Activated CD8-positive, alpha-beta memory T cell treated with anti-CD3 and anti-CD28 coated beads, Interleukin-2, amount 10 ng/mL, durations not matched to agents 7 days and 5 days (primary cell): Measurements from ENCODE around the gene HIPK1. TPM values are rescaled to one million over a fixed set of nuclear protein-coding genes. Genes with fewer than 3 reads are reported as not detected.

Experiments
- ATAC-seq: fragments of 150-1000 bp; cut with Tn5 transposase; one replicate; pipeline ENCODE4 v1.10.0; 2021; ENCODE audit warnings: moderate library complexity
- CTCF ChIA-PET: fragments of 350-600 bp; sonication (Branson Sonifier 250); formaldehyde crosslinking; loops from one replicate; lab custom pipeline; 2021; ENCODE audit warnings: antibody characterized with exemption; lab: Charles Lee
- DNase-seq: peaks from one replicate; pipeline ENCODE4 v3.0.0-alpha.2; 2020
- H3K27ac Mint-ChIP-seq: one replicate; pipeline ENCODE4 v1.8.0; 2021; ENCODE audit warnings: mild to moderate bottlenecking, mixed read lengths
- H3K27me3 Mint-ChIP-seq: one replicate; pipeline ENCODE4 v1.8.0; 2021; ENCODE audit warnings: mixed read lengths
- H3K36me3 Mint-ChIP-seq: one replicate; pipeline ENCODE4 v1.8.0; 2021; ENCODE audit warnings: mild to moderate bottlenecking, mixed read lengths
- H3K4me1 Mint-ChIP-seq: one replicate; pipeline ENCODE4 v1.8.0; 2021; ENCODE audit warnings: mixed read lengths
- H3K4me3 Mint-ChIP-seq: one replicate; pipeline ENCODE4 v1.8.0; 2021; ENCODE audit warnings: mild to moderate bottlenecking, moderate library complexity, mixed read lengths
- H3K9me3 Mint-ChIP-seq: one replicate; pipeline ENCODE4 v1.8.0; 2022; ENCODE audit warnings: low read depth, mixed read lengths
- total RNA-seq, 2 experiments: library from RNA; stranded (reverse); gene quantifications; one replicate each; pipeline ENCODE4 v1.2.3, GENCODE V29; 2021

The HIPK1 gene
- total RNA-seq, 2 experiments from 2014 or later = 90.4 to 97.9 TPM

DNA sequence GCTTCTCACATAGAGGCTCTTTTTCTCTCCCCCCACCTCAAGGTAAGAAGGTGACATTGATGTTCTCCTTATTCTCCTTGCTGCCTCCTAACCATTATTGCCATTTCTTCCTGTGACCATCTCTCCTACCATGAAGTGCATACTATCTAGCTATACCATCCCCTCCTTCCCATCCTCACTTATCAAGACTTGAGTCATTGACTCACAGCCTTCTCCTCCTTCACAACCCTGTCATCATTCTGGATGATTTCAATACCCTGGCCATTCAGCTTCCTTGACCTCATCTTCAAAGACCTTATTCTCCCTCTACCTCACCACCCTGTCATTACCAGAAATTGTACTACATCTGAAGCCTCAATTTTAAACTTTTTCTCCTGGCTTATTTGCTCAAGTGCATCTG lies 10.9 kb upstream of the HIPK1 start:
- H3K36me3 Mint-ChIP-seq = peaks cover 12% of the 10 kb centered on the region
- H3K27me3 Mint-ChIP-seq = peaks cover 2% of the 10 kb centered on the region
- H3K4me3 Mint-ChIP-seq = no peak overlapping the region
- peaks cover 4% of the 10 kb centered on the region for H3K4me1 Mint-ChIP-seq
- no peak for DNase-seq
- no peaks in the 10 kb centered on the region for H3K9me3 Mint-ChIP-seq
- no peak overlapping the region for H3K27ac Mint-ChIP-seq
- ATAC-seq = no peak
- CTCF ChIA-PET = interaction anchor here (1.4 kb wide), 1 partner anchor 11 kb away, joined by 3 read pairs; the partner anchor contains the start of gene HIPK1

DNA sequence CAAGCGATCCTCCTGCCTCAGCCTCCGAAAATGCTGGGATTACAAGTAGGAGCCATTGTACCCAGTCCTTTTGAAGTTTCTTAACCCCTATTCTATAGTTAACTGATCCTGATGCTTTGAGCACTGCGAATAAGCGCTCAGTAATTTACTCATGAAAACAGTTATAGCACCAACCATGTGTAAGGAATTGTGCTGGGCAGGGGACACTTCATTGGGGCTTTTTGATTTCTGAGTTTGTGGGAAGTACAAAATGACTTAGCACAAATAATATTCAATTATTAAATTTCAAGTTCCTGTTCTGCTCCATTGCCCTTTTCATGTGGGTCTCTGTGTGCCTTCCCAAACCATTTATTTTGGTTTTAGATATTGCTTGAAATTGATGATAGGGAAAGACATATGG lies 6.2 kb upstream of the HIPK1 start:
- CTCF ChIA-PET = no interaction called here

DNA sequence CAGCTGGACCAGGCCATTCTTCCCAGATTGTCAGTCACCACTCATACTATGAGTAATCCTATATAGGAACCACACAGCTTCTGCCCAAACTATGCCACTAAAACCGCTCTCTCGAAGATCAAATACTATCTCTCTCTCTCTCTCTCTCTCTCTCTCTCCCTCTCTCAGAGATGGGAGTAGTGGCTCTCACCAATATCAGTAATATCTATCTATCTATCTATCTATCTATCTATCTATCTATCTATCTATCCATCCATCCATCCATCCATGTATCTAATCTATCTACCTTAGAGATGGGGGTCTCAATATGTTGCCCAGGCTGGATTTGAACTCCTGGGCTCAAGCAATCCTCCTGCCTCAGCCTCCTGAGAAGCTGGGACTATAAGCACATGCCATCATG lies 4.7 kb upstream of the HIPK1 start:
- no peak for DNase-seq
- no peak overlapping the region for H3K27ac Mint-ChIP-seq
- no peak for ATAC-seq
- no peaks in the 10 kb centered on the region for H3K9me3 Mint-ChIP-seq
- peaks cover 7% of the 10 kb centered on the region for H3K27me3 Mint-ChIP-seq
- no peak overlapping the region for H3K4me3 Mint-ChIP-seq
- peaks cover 16% of the 10 kb centered on the region for H3K4me1 Mint-ChIP-seq
- CTCF ChIA-PET = interaction anchor here (1.0 kb wide), 1 partner anchor 89 kb away, joined by 4 read pairs; no protein-coding TSS in a partner anchor
- H3K36me3 Mint-ChIP-seq = no peaks in the 10 kb centered on the region

More for the DNA sequence above, 6.2 kb upstream of the HIPK1 start:
- Mint-ChIP-seq H3K4me1 (peaks cover 9% of the 10 kb centered on the region), H3K9me3 (no peaks in the 10 kb centered on the region), H3K27me3 (peaks cover 7% of the 10 kb centered on the region), H3K4me3 (no peak overlapping the region), H3K36me3 (no peaks in the 10 kb centered on the region), H3K27ac (no peak overlapping the region)
- DNase-seq (no peak), ATAC-seq (no peak)

DNA sequence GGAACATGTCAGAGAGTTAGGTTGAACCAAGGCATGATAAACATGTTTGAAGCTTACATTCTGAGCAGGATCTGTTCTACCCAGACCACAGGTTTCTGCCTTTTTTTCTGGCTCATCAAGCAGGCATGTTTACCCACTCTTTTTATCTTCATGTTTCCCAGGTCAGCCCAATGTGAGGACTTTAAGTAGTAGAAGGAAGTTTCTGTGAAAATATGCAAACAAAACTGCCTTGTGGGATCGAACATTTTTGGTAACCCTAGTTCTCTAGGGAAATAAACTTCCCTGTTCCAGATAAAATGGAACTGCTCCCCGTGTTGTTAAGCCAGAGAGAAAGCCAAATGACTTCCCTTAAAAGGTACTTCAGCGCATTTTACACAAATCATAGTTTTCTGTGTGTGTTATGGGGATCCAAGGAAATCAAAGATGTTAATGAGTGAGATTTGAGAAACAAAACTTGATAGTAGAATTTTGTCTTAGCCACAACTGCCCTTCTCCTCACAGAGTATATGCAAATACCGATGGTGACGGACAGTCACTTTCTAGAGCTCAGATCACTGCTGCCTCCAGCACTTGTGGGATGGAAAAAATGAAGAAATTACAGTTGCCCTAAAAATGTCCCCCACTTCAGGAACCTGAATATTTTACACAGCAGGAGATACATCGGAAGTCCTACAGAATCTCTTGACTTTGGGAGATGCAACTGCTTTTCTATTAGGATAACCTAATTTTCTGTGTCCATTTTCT lies 765 bp upstream of the HIPK1 start:
- CTCF ChIA-PET = interaction anchor here (0.8 to 4.9 kb wide), 16 partner anchors 8 to 169 kb away, joined by 3 to 60 read pairs (median 5); partner anchors contain the start of genes AP4B1, DCLRE1B, PHTF1 and RSBN1
- H3K4me1 Mint-ChIP-seq = peaks cover 35% of the 10 kb centered on the region
- H3K4me3 Mint-ChIP-seq = peak overlapping the region; percentile 86
- H3K27me3 Mint-ChIP-seq = peaks cover 4% of the 10 kb centered on the region
- no peaks in the 10 kb centered on the region for H3K9me3 Mint-ChIP-seq
- peak overlapping the region; percentile 100 for H3K27ac Mint-ChIP-seq
- DNase-seq = no peak
- H3K36me3 Mint-ChIP-seq = peaks cover 7% of the 10 kb centered on the region
- ATAC-seq = no peak

DNA sequence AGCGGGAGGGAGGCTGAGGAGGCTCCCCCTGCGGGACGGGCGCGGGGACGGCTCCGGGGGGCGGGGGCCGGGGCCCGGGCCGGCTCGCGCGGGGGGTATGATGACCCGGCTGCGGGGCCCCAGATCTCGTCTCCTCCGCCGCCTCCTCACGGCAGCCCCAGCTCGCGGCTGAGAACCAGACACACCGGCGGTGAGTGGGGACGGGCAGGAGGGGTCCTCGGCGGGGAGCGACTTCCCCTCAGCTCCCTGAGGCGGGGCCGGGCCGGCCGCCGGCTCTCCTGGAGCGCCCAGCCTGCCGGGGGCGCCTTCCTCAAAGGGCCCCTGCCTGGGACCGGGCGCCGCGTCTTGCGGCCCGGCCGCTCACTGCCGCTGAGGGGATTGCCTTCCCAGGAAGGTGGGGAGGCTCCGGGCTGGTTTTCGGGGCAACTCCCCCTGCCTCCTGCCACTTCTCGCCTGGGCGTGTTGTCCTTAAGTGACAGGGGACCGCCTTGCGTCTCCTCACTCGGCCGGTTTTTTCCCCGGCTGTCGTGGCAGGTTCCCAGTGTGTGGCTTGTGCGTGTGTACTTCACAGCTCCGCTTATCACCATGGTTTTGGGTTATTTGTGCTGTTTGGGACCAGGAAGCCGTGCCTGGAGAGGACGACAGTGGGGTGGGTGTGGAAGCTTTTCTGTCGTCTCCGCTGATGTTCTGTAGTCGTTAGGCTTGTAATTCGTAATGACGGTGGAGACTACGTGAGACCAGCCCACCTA lies 800 bp downstream of the HIPK1 start:
- DNase-seq = peak; percentile 73
- Mint-ChIP-seq H3K27me3 (no peaks in the 10 kb centered on the region), H3K9me3 (no peaks in the 10 kb centered on the region), H3K27ac (peak overlapping the region; percentile 94), H3K4me1 (peaks cover 45% of the 10 kb centered on the region), H3K36me3 (peaks cover 17% of the 10 kb centered on the region), H3K4me3 (peak overlapping the region; percentile 86)
- CTCF ChIA-PET = interaction anchor here (0.8 to 4.9 kb wide), 21 partner anchors 10 to 417 kb away, joined by 3 to 60 read pairs (median 5); partner anchors contain the start of genes AP4B1, DCLRE1B, PHTF1 and RSBN1
- ATAC-seq = peak; percentile 29

DNA sequence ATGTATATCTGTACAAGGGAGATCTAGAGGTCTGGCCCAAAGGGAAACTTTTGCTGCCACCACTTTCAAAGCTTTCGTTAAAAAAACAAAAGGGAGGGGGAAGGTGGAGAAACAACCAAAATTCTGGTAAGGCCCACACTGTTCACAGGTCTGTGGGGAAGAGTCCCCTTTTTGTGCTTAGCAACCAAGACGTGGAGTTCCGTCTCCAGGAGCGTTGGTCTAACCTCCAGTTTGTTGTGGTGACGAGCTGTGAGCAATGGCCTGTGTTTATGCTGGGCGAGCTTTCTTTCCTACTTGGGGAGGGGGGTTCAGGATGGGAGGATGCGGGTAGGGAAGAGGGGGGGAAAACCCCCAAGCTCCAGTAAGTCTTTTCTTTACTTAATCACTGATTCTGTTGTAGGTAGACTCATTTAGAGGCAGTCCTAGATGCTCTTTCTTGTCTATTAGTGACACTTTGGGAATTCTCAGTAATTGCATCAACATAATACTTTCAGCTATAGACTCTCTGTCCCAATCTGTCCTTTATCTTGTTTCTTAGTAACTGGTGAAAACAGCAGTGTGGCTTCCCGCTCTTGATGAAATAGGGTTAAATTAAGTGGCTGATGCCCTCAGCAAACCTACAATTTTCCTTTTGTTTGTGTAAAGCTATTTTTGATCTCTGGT lies 1.5 kb downstream of the HIPK1 start:
- peak overlapping the region; percentile 86 for H3K4me3 Mint-ChIP-seq
- CTCF ChIA-PET = interaction anchor here (0.8 to 4.9 kb wide), 16 partner anchors 10 to 416 kb away, joined by 3 to 60 read pairs (median 6); partner anchors contain the start of genes AP4B1, DCLRE1B and RSBN1
- H3K36me3 Mint-ChIP-seq = peaks cover 24% of the 10 kb centered on the region
- ATAC-seq = peak; percentile 37
- no peaks in the 10 kb centered on the region for H3K27me3 Mint-ChIP-seq
- peak overlapping the region; percentile 94 for H3K27ac Mint-ChIP-seq
- peak; percentile 83 for DNase-seq
- no peaks in the 10 kb centered on the region for H3K9me3 Mint-ChIP-seq
- H3K4me1 Mint-ChIP-seq = peaks cover 51% of the 10 kb centered on the region

DNA sequence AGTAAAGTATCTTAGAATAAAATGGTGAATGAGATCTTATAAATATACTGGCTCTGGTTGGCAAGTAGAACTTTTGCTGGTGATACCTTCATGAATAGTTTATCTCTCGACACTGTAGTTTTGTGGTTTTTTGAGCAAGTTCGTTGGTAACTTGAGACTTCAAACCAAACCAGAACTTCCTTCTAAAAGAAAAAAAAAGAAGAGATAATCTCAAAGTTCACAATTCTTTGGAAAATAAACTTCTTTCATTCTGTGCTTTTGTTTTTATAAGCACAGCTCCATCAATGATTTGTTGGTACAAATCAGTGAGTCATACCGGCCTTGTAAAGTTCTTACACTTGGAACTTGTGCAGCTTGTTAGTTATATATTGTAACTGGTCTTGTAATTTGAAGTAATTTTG lies 2.3 kb downstream of the HIPK1 start:
- peaks cover 25% of the 10 kb centered on the region for H3K36me3 Mint-ChIP-seq
- CTCF ChIA-PET = interaction anchor here (0.8 to 4.9 kb wide), 13 partner anchors 9 to 351 kb away, joined by 3 to 60 read pairs (median 8); partner anchors contain the start of genes AP4B1 and DCLRE1B
- ATAC-seq (no peak), DNase-seq (no peak)
- H3K27me3 Mint-ChIP-seq = no peaks in the 10 kb centered on the region
- H3K4me3 Mint-ChIP-seq = peak overlapping the region; percentile 86
- peak overlapping the region; percentile 94 for H3K27ac Mint-ChIP-seq
- no peaks in the 10 kb centered on the region for H3K9me3 Mint-ChIP-seq
- peaks cover 59% of the 10 kb centered on the region for H3K4me1 Mint-ChIP-seq

DNA sequence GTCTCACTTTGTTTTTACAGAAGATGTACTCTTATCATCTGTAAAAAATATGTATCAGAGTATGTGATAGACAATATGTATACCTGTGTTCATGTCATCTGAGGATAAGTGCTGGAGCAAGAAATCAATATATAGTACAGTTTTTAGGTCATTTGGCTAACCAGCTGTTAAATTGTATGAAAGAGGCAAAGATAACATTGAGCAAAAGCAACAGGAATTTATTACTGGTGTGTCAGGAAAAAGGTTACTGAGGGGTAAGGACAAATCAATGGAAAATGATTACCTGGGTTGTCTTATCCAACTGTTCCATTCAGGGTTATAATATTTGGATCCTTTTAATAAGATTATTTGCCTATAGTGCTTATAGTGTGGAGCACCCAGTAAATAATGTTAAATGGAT lies 4.9 kb downstream of the HIPK1 start:
- peak overlapping the region; percentile 86 for H3K4me3 Mint-ChIP-seq
- H3K36me3 Mint-ChIP-seq = peaks cover 34% of the 10 kb centered on the region
- H3K4me1 Mint-ChIP-seq = peaks cover 69% of the 10 kb centered on the region
- peak overlapping the region; percentile 78 for H3K27ac Mint-ChIP-seq
- CTCF ChIA-PET = interaction anchor here (0.9 to 1.6 kb wide), 5 partner anchors 11 to 31 kb away, joined by 3 to 5 read pairs (median 3); no protein-coding TSS in a partner anchor
- no peak for DNase-seq
- H3K27me3 Mint-ChIP-seq = no peaks in the 10 kb centered on the region
- no peaks in the 10 kb centered on the region for H3K9me3 Mint-ChIP-seq
- ATAC-seq = no peak

DNA sequence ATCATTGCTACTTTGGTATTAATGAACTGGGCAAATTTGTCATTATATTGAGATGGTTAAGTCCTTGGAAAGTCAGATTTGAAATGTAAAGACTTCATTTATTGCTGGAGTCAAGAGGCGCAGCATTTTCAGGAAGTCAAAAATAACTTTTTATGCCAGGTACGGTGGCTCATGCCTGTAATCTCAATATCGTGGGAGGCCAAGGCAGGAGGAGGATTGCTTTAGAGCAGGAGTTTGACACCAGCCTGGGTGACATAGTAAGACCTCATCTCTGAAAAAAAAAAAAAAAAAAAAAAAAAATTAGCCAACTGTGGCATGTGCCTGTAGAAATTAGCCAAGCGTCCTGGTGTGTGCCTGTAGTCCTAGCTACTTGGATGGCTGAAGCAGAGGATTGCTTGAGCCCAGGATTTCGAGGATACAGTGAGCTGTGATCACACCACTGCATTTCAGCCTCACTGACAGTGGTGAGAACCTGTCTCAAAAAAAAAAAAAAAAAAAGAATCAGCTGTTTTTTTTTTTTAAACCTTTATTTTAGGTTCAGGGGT lies 5.5 kb downstream of the HIPK1 start:
- no peak overlapping the region for H3K4me3 Mint-ChIP-seq
- no peak for DNase-seq
- H3K27ac Mint-ChIP-seq = no peak overlapping the region
- CTCF ChIA-PET = interaction anchor here (0.7 to 1.6 kb wide), 5 partner anchors 11 to 31 kb away, joined by 3 to 5 read pairs (median 3); no protein-coding TSS in a partner anchor
- H3K27me3 Mint-ChIP-seq = no peaks in the 10 kb centered on the region
- peaks cover 75% of the 10 kb centered on the region for H3K4me1 Mint-ChIP-seq
- H3K9me3 Mint-ChIP-seq = no peaks in the 10 kb centered on the region
- ATAC-seq = no peak
- H3K36me3 Mint-ChIP-seq = peaks cover 38% of the 10 kb centered on the region

DNA sequence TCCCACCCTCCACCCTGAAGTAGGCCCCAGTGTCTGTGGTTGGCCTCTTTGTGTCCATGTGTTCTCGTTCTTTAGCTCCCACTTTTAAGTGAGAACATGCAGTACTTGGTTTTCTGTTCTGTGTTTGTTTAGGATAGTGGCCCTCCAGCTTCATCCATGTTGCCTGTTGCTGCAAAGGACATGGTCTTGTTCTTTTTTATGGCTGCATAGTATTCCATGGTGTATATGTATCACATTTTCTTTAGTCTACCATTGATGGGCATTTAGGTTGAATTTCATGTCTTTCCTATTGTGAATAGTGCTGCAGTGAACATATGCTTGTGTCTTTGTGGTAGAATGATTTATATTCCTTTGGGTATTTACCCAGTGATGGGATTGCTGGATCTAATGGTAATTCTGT lies 6.1 kb downstream of the HIPK1 start:
- CTCF ChIA-PET = interaction anchor here (1.5 to 1.6 kb wide), 2 partner anchors 12 to 28 kb away, joined by 3 to 7 read pairs; no protein-coding TSS in a partner anchor
- no peak for DNase-seq
- Mint-ChIP-seq H3K9me3 (no peaks in the 10 kb centered on the region), H3K4me1 (peaks cover 80% of the 10 kb centered on the region), H3K4me3 (no peak overlapping the region), H3K27me3 (no peaks in the 10 kb centered on the region), H3K27ac (peak overlapping the region; percentile 56), H3K36me3 (peaks cover 39% of the 10 kb centered on the region)
- ATAC-seq = no peak

DNA sequence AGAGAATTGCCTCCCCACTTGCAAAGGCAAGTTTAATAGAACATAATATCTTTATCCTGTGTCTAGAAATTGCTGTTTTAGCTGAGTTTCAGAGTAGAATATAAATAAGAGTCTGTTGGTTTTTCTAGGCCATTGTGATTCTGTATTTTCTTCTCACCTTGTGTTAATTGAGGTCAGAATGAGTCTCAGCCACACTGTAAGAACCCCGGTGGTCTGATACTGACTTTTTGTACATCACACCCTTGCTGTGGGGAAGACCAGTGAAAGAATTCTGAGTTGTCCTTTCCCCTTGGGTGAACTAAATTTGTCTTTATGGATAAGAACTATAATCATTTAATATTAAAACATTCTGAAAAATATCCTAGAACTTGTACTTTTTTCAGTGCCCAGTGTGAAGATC lies 6.8 kb downstream of the HIPK1 start:
- CTCF ChIA-PET = interaction anchor here (1.5 kb wide), 1 partner anchor 11 kb away, joined by 7 read pairs; no protein-coding TSS in a partner anchor
- no peak overlapping the region for H3K4me3 Mint-ChIP-seq
- peaks cover 83% of the 10 kb centered on the region for H3K4me1 Mint-ChIP-seq
- peak overlapping the region; percentile 56 for H3K27ac Mint-ChIP-seq
- no peak for ATAC-seq
- H3K36me3 Mint-ChIP-seq = peaks cover 47% of the 10 kb centered on the region
- H3K9me3 Mint-ChIP-seq = no peaks in the 10 kb centered on the region
- no peak for DNase-seq
- no peaks in the 10 kb centered on the region for H3K27me3 Mint-ChIP-seq

DNA sequence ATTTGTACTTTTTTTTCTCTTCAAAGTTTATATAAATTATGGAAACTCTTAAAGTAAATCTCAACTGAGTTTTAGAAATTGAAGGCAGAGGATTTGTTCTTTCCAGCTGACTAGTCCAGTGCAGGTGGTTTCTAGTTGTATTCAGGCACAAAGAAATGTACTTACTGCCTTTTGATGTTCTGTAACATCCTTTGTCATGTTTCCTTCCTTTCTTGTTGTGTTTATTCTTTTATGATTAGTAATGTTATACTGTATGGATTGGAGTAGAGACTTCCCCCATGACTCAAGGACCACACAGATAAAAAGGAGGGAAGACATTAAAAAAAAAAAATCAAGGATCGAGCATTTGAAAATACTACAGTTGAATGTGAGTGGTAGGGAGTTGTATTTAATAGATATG lies 8.0 kb downstream of the HIPK1 start:
- Mint-ChIP-seq H3K9me3 (no peaks in the 10 kb centered on the region), H3K4me1 (peaks cover 82% of the 10 kb centered on the region), H3K36me3 (peaks cover 54% of the 10 kb centered on the region), H3K27ac (peak overlapping the region; percentile 63), H3K4me3 (no peak overlapping the region), H3K27me3 (no peaks in the 10 kb centered on the region)
- DNase-seq = no peak
- no peak for ATAC-seq
- CTCF ChIA-PET = no interaction called here
